Measurements from ENCODE around the gene ENGASE. TPM values are rescaled to one million over a fixed set of nuclear protein-coding genes. Genes with fewer than 3 reads are reported as not detected.

ENGASE gene
- total RNA-seq, 1 experiment from 2014 or later = 50.0 TPM

GRCh38 chr17:79120259-79120658, 45.6 kb downstream of the ENGASE start:
- H3K27me3 ChIP-seq (replicated peaks; ENCODE audit: control insufficient read depth, insufficient read depth, low read length) = no peaks in the 10 kb centered on the region; the same call in 1 of the 2 replicates
- no peak for DNase-seq
- no peaks in the 10 kb centered on the region for H3K4me1 ChIP-seq
- POLR2A ChIA-PET = no interaction called here
- BruUV-seq (replicated peaks) = no TSS peak
- H3K27ac Mint-ChIP-seq (ENCODE audit: unreplicated experiment) = no peak overlapping the region
- no peaks in the 10 kb centered on the region for H3K36me3 ChIP-seq (ENCODE audit: control insufficient read depth, insufficient read depth, low read length)
- no peaks in the 10 kb centered on the region for H3K9me3 Mint-ChIP-seq (ENCODE audit: unreplicated experiment)
- H3K4me3 ChIP-seq (ENCODE audit: low read depth, low read length) = no peak overlapping the region
- intact Hi-C loops (cut with micrococcal nuclease; ENCODE audit: unreplicated experiment) = no loop called here
- TF ChIP-seq, protein P1, sequence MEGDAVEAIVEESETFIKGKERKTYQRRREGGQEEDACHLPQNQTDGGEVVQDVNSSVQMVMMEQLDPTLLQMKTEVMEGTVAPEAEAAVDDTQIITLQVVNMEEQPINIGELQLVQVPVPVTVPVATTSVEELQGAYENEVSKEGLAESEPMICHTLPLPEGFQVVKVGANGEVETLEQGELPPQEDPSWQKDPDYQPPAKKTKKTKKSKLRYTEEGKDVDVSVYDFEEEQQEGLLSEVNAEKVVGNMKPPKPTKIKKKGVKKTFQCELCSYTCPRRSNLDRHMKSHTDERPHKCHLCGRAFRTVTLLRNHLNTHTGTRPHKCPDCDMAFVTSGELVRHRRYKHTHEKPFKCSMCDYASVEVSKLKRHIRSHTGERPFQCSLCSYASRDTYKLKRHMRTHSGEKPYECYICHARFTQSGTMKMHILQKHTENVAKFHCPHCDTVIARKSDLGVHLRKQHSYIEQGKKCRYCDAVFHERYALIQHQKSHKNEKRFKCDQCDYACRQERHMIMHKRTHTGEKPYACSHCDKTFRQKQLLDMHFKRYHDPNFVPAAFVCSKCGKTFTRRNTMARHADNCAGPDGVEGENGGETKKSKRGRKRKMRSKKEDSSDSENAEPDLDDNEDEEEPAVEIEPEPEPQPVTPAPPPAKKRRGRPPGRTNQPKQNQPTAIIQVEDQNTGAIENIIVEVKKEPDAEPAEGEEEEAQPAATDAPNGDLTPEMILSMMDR (IDR thresholded peaks at IDR 0.05; ENCODE audit: insufficient read depth in 1 of 2, low read depth in 1 of 2, low read length in 1 of 2, severe bottlenecking in 1 of 2, unreplicated experiment in 1 of 2) = no peak
- CTCF ChIA-PET = no interaction called here
- no peaks in the 10 kb centered on the region for H3K36me3 Mint-ChIP-seq (ENCODE audit: insufficient read depth, unreplicated experiment)
- H3K27me3 Mint-ChIP-seq (ENCODE audit: insufficient read depth, unreplicated experiment) = peaks cover 11% of the 10 kb centered on the region
- H3K4me3 Mint-ChIP-seq (ENCODE audit: unreplicated experiment) = no peak overlapping the region
- H3K4me1 Mint-ChIP-seq (ENCODE audit: low read depth, unreplicated experiment) = no peaks in the 10 kb centered on the region
- H3K9me3 ChIP-seq = no peaks in the 10 kb centered on the region

DNA sequence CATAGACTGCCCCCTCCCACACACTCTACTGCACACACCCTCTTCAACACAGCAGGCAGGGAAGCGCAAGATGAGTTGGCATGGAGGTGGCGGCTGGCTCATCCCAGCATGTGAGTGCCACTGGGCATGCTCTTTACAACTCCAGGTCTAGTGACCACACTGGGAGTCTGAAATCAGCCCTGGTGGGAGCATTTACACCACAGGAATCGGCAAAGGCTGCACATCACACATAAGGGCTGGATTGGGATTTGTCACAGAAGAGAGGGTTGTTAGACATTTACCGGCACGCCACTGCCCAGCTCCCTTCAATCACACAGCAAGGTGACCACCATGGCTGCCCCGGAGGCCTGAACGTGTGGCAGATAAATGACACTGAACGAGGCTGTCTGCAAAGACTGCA, 49.4 kb downstream of the ENGASE start:
- Histone ChIP-seq H3K4me1 (no peaks in the 10 kb centered on the region), H3K9me3 (no peaks in the 10 kb centered on the region), H3K27me3 (replicated peaks; ENCODE audit: control insufficient read depth, insufficient read depth, low read length) (peaks cover 7% of the 10 kb centered on the region), H3K36me3 (ENCODE audit: control insufficient read depth, insufficient read depth, low read length) (no peaks in the 10 kb centered on the region), H3K4me3 (ENCODE audit: low read depth, low read length) (no peak overlapping the region)
- no peak overlapping the region for H3K4me3 Mint-ChIP-seq (ENCODE audit: unreplicated experiment)
- no peak for DNase-seq
- TF ChIP-seq, protein P1 (IDR thresholded peaks at IDR 0.05; ENCODE audit: insufficient read depth in 1 of 2, low read depth in 1 of 2, low read length in 1 of 2, severe bottlenecking in 1 of 2, unreplicated experiment in 1 of 2) = no peak
- no TSS peak for BruUV-seq (replicated peaks)
- H3K27me3 Mint-ChIP-seq (ENCODE audit: insufficient read depth, unreplicated experiment) = peaks cover 19% of the 10 kb centered on the region
- intact Hi-C loops (cut with micrococcal nuclease; ENCODE audit: unreplicated experiment) = no loop called here
- no peaks in the 10 kb centered on the region for H3K9me3 Mint-ChIP-seq (ENCODE audit: unreplicated experiment)
- ChIA-PET CTCF (no interaction called here), POLR2A (no interaction called here)
- no peaks in the 10 kb centered on the region for H3K36me3 Mint-ChIP-seq (ENCODE audit: insufficient read depth, unreplicated experiment)
- H3K27ac Mint-ChIP-seq (ENCODE audit: unreplicated experiment) = no peak overlapping the region
- H3K4me1 Mint-ChIP-seq (ENCODE audit: low read depth, unreplicated experiment) = no peaks in the 10 kb centered on the region

DNA sequence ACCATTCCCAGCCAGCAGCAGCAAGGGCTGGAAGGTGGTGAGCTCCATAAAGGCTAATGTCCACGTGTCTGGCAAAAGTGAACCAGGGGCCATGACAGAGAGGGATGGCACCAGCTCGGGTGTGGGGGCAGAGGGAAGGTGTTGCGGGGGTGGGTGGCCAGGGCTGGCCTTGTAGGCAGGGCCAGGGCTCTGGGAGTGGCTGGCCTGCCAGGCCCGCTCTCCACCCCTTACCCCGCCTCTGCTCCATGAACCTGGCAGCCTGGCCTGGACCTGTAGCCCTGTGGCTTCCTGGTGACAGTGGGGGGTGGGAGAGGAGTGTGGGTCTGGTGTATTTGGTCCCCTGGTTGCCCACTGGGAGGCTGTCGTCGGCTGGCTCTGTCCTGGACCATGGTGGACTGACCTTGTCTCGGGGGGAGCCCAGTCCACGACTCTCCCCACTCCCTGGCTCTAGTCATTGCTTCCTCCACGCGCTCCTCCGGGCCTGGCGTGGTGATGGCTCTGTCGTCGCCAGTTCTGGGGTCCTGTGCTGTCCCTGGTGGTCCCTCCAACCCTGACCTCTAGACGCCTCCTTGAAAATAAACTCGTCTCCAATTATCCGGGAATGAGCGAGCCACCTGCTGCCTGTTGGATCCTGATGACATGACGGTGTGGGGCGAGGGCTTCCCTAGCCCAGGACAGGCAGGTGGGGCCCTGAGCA, 50.0 kb downstream of the ENGASE start:
- no peak overlapping the region for H3K27ac Mint-ChIP-seq (ENCODE audit: unreplicated experiment)
- peaks cover 10% of the 10 kb centered on the region for H3K27me3 ChIP-seq (replicated peaks; ENCODE audit: control insufficient read depth, insufficient read depth, low read length)
- no TSS peak for BruUV-seq (replicated peaks)

More for the DNA sequence above, 50.0 kb downstream of the ENGASE start:
- intact Hi-C loops (cut with micrococcal nuclease; ENCODE audit: unreplicated experiment) = no loop called here
- H3K36me3 Mint-ChIP-seq (ENCODE audit: insufficient read depth, unreplicated experiment) = no peaks in the 10 kb centered on the region
- TF ChIP-seq, protein P1 (IDR thresholded peaks at IDR 0.05; ENCODE audit: insufficient read depth in 1 of 2, low read depth in 1 of 2, low read length in 1 of 2, severe bottlenecking in 1 of 2, unreplicated experiment in 1 of 2) = no peak
- 0 out of 2 replicates have a peak, but pooled peaks cover 3% of the 10 kb centered on the region for H3K9me3 ChIP-seq
- H3K27me3 Mint-ChIP-seq (ENCODE audit: insufficient read depth, unreplicated experiment) = peaks cover 21% of the 10 kb centered on the region
- CTCF ChIA-PET = interaction anchor here (1.4 kb wide), 1 partner anchor 37 kb away, joined by 4 read pairs; no protein-coding TSS in a partner anchor
- no peak overlapping the region for H3K4me3 Mint-ChIP-seq (ENCODE audit: unreplicated experiment)
- no peaks in the 10 kb centered on the region for H3K9me3 Mint-ChIP-seq (ENCODE audit: unreplicated experiment)
- no peaks in the 10 kb centered on the region for H3K4me1 Mint-ChIP-seq (ENCODE audit: low read depth, unreplicated experiment)
- H3K4me1 ChIP-seq = no peaks in the 10 kb centered on the region
- DNase-seq = no peak
- no peak overlapping the region for H3K4me3 ChIP-seq (ENCODE audit: low read depth, low read length)
- POLR2A ChIA-PET = no interaction called here
- no peaks in the 10 kb centered on the region for H3K36me3 ChIP-seq (ENCODE audit: control insufficient read depth, insufficient read depth, low read length)
